Measurements from ENCODE around the gene SEMA4G. TPM values are rescaled to one million over a fixed set of nuclear protein-coding genes. Genes with fewer than 3 reads are reported as not detected.

The SEMA4G gene
- polyA plus RNA-seq, 1 donor from 2014 or later, result 1.7 TPM

DNA sequence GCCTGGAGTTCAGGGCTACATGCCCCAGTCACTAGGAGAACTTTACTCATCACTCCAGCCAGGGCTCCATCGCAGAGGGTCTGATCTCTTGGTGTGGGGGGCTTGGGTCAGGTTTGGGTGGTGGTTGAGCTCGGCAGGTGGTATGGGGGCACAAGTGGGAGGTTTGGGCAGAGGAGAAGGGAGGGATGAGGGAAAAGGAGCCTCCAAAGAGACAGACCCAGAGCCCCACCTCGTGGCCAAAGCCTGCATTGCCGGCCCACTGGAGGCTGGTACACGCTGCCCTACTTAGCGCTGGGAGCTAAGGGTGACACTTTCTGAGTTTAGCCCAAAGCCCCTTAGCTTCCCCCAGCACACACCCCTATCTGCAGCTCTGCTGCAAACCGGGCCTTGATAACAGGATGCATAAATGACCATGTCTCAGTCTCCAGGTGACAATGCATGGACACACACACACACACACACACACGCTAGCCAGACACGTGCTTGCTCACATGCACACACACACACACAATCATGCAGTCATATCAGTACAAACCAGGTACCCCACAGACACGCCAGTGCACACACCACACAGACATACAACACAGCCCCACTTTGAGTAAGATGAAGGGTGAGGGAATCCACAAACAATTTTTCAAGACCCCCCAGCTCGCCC, 45.1 kb downstream of the SEMA4G start:
- Histone ChIP-seq H3K9me2 (ENCODE audit: insufficient read depth, low read length) (no peaks in the 10 kb centered on the region), H3K27me3 (ENCODE audit: insufficient read depth, low read depth, low read length) (peaks cover 43% of the 10 kb centered on the region), H3K36me3 (ENCODE audit: insufficient read depth, low read length) (no peaks in the 10 kb centered on the region), H3F3A (ENCODE audit: insufficient read depth, low read length, poor library complexity, severe bottlenecking) (no peaks in the 10 kb centered on the region), H3K4me3 (ENCODE audit: low read length) (no peak overlapping the region), H2AFZ (ENCODE audit: low read depth, low read length) (no peak overlapping the region), H3K9ac (ENCODE audit: low read length) (no peak overlapping the region), H4K20me1 (ENCODE audit: insufficient read depth) (no peaks in the 10 kb centered on the region), H3K27ac (ENCODE audit: low read length) (no peak overlapping the region), H3K79me2 (replicated peaks; ENCODE audit: insufficient read depth, low read length) (no peaks in the 10 kb centered on the region), H3K9me3 (ENCODE audit: low read length) (no peaks in the 10 kb centered on the region), H3K4me2 (ENCODE audit: low read length) (no peak overlapping the region)
- TF ChIP-seq RAD21 (conservative IDR thresholded peaks at IDR 0.05), result peak; percentile 63
- no peak for TF ChIP-seq EZH2 (IDR thresholded peaks at IDR 0.05; ENCODE audit: borderline replicate concordance, insufficient read depth, low read length, poor library complexity, severe bottlenecking)
- TF ChIP-seq, protein P1, sequence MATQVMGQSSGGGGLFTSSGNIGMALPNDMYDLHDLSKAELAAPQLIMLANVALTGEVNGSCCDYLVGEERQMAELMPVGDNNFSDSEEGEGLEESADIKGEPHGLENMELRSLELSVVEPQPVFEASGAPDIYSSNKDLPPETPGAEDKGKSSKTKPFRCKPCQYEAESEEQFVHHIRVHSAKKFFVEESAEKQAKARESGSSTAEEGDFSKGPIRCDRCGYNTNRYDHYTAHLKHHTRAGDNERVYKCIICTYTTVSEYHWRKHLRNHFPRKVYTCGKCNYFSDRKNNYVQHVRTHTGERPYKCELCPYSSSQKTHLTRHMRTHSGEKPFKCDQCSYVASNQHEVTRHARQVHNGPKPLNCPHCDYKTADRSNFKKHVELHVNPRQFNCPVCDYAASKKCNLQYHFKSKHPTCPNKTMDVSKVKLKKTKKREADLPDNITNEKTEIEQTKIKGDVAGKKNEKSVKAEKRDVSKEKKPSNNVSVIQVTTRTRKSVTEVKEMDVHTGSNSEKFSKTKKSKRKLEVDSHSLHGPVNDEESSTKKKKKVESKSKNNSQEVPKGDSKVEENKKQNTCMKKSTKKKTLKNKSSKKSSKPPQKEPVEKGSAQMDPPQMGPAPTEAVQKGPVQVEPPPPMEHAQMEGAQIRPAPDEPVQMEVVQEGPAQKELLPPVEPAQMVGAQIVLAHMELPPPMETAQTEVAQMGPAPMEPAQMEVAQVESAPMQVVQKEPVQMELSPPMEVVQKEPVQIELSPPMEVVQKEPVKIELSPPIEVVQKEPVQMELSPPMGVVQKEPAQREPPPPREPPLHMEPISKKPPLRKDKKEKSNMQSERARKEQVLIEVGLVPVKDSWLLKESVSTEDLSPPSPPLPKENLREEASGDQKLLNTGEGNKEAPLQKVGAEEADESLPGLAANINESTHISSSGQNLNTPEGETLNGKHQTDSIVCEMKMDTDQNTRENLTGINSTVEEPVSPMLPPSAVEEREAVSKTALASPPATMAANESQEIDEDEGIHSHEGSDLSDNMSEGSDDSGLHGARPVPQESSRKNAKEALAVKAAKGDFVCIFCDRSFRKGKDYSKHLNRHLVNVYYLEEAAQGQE (IDR thresholded peaks at IDR 0.05; ENCODE audit: borderline replicate concordance), result no peak
- TF ChIP-seq SMC3 (conservative IDR thresholded peaks at IDR 0.05; ENCODE audit: poor library complexity), result peak; percentile 57
- TF ChIP-seq, protein P2, sequence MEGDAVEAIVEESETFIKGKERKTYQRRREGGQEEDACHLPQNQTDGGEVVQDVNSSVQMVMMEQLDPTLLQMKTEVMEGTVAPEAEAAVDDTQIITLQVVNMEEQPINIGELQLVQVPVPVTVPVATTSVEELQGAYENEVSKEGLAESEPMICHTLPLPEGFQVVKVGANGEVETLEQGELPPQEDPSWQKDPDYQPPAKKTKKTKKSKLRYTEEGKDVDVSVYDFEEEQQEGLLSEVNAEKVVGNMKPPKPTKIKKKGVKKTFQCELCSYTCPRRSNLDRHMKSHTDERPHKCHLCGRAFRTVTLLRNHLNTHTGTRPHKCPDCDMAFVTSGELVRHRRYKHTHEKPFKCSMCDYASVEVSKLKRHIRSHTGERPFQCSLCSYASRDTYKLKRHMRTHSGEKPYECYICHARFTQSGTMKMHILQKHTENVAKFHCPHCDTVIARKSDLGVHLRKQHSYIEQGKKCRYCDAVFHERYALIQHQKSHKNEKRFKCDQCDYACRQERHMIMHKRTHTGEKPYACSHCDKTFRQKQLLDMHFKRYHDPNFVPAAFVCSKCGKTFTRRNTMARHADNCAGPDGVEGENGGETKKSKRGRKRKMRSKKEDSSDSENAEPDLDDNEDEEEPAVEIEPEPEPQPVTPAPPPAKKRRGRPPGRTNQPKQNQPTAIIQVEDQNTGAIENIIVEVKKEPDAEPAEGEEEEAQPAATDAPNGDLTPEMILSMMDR (IDR thresholded peaks at IDR 0.05; ENCODE audit: poor library complexity, severe bottlenecking), result peak; percentile 72
- no peak for TF ChIP-seq EP300 (conservative IDR thresholded peaks at IDR 0.05; ENCODE audit: poor library complexity, severe bottlenecking)

GRCh38 chr10:101014966-101015581, 45.8 kb downstream of the SEMA4G start:
- Histone ChIP-seq H3F3A (ENCODE audit: insufficient read depth, low read length, poor library complexity, severe bottlenecking) (no peaks in the 10 kb centered on the region), H3K36me3 (ENCODE audit: insufficient read depth, low read length) (no peaks in the 10 kb centered on the region), H3K9me3 (ENCODE audit: low read length) (no peaks in the 10 kb centered on the region), H3K27me3 (ENCODE audit: insufficient read depth, low read depth, low read length) (peaks cover 48% of the 10 kb centered on the region), H3K9ac (ENCODE audit: low read length) (no peak overlapping the region), H2AFZ (ENCODE audit: low read depth, low read length) (no peak overlapping the region), H3K79me2 (replicated peaks; ENCODE audit: insufficient read depth, low read length) (no peaks in the 10 kb centered on the region), H3K27ac (ENCODE audit: low read length) (no peak overlapping the region), H3K4me3 (ENCODE audit: low read length) (no peak overlapping the region), H3K9me2 (ENCODE audit: insufficient read depth, low read length) (no peaks in the 10 kb centered on the region), H4K20me1 (ENCODE audit: insufficient read depth) (no peaks in the 10 kb centered on the region), H3K4me2 (ENCODE audit: low read length) (no peak overlapping the region)
- TF ChIP-seq, protein P2 (IDR thresholded peaks at IDR 0.05; ENCODE audit: poor library complexity, severe bottlenecking), result no peak
- TF ChIP-seq SMC3 (conservative IDR thresholded peaks at IDR 0.05; ENCODE audit: poor library complexity) (no peak), MXI1 (conservative IDR thresholded peaks at IDR 0.05; ENCODE audit: poor library complexity, severe bottlenecking) (no peak), EP300 (conservative IDR thresholded peaks at IDR 0.05; ENCODE audit: poor library complexity, severe bottlenecking) (no peak), POLR2AphosphoS5 (IDR thresholded peaks at IDR 0.05) (no peak), RAD21 (conservative IDR thresholded peaks at IDR 0.05) (no peak), TAF1 (IDR thresholded peaks at IDR 0.05; ENCODE audit: low read depth) (no peak), EZH2 (IDR thresholded peaks at IDR 0.05; ENCODE audit: borderline replicate concordance, insufficient read depth, low read length, poor library complexity, severe bottlenecking) (no peak)
- TF ChIP-seq, protein P1 (IDR thresholded peaks at IDR 0.05; ENCODE audit: borderline replicate concordance), result no peak
